ENCODE data around the gene CEP162. TPM values are rescaled to one million over a fixed set of nuclear protein-coding genes. Genes with fewer than 3 reads are reported as not detected.
A peak's percentile ranks its signal among the peaks of the same experiment; 100 is the strongest.
"Not testable (repeated sequence)": the region's sequence is repeated elsewhere in the genome, so short reads cannot be mapped to it uniquely, and the experiment has no call there.

The CEP162 gene
- total RNA-seq, 1 experiment from 2014 or later: 4.2 TPM

GRCh38 chr6:84244416-84245081 lies 17.1 kb upstream of the CEP162 start:
- not testable (repeated sequence) for DNase-seq, H3K27me3 ChIP-seq, H3K9me3 ChIP-seq, H3K36me3 ChIP-seq, H3K4me3 ChIP-seq

GRCh38 chr6:84243240-84243639 lies 15.8 kb upstream of the CEP162 start:
- no peaks in the 10 kb centered on the region for H3K27me3 ChIP-seq
- no peaks in the 10 kb centered on the region for H3K36me3 ChIP-seq
- DNase-seq: no peak
- H3K4me3 ChIP-seq: no peak overlapping the region
- H3K9me3 ChIP-seq: no peaks in the 10 kb centered on the region

DNA sequence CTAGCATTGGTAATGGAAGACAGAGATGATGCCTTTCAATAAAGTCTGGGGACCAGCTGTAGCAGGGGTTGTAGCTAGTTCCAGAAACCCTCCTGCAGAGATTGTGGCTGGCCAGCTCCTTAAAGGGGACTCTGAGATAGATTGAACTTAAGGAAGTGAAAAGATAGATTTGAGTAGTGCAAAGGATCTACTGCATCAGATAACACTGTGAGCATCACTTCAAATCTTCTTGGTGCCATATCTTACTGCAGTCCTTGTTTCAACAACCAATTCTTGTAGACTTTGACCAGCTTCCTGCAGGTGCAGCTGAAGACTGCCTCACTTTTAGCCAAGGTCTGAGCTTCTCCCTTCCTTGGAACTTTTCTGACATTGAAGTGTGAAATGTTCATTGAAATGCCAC lies 14.8 kb upstream of the CEP162 start:
- Histone ChIP-seq H3K9me3 (no peaks in the 10 kb centered on the region), H3K27me3 (no peaks in the 10 kb centered on the region), H3K4me3 (no peak overlapping the region), H3K36me3 (no peaks in the 10 kb centered on the region)
- no peak for DNase-seq

- H3K36me3 ChIP-seq: no peaks in the 10 kb centered on the region
Observed at GRCh38 chr6:84228198-84228543, 728 bp upstream of the CEP162 start.

DNA sequence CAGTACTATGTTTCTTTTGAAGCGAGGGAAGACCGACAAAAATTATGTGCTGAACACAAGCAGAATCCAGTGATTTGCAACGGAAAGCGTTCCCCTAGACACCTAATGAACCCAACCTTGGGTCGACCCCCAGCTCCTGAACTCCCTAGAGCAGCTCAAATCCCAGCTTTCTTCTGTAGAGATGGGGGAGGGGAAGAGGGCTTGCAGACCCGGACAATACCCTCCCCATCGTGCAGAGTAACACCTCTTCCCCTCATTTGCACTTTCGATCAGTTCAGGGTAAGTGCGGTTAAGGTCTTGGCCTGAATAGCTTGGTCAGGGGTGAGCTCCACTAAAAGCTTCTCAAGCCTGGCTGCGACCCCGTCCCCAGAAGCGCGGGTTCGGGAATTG lies 404 bp downstream of the CEP162 start:
- Histone ChIP-seq H3K4me3 (peak overlapping the region; percentile 95), H3K9me3 (no peaks in the 10 kb centered on the region), H3K36me3 (no peaks in the 10 kb centered on the region; the same call in 1 of the 2 replicates), H3K27me3 (peaks cover 4% of the 10 kb centered on the region)
- no peak for DNase-seq

More at GRCh38 chr6:84228198-84228543, 728 bp upstream of the CEP162 start:
- H3K4me3 ChIP-seq: peak overlapping the region; percentile 95
- no peaks in the 10 kb centered on the region for H3K9me3 ChIP-seq
- H3K27me3 ChIP-seq: peaks cover 4% of the 10 kb centered on the region
- no peak for DNase-seq

DNA sequence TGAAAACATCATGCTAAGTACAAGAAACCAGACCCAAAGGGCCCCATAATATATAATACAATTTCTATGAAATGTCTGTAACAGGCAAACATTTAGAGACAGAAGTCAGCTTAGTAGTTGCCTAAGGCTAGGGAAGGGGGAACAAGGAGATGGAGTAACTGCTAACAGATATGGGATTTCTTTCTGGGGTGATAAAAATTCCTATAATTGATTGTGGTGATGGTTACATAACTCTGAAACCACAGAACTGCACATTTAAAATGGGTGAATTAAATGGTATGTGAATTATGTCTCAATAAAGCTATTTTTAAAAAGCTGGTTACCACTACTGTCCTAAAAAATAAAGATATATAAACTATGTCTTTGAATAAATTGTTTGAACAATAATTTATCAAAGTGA lies 3.2 kb downstream of the CEP162 start:
- Histone ChIP-seq H3K4me3 (no peak overlapping the region), H3K9me3 (no peaks in the 10 kb centered on the region), H3K36me3 (no peaks in the 10 kb centered on the region; the same call in 1 of the 2 replicates), H3K27me3 (no peaks in the 10 kb centered on the region; the same call in 1 of the 2 replicates)
- DNase-seq: no peak

DNA sequence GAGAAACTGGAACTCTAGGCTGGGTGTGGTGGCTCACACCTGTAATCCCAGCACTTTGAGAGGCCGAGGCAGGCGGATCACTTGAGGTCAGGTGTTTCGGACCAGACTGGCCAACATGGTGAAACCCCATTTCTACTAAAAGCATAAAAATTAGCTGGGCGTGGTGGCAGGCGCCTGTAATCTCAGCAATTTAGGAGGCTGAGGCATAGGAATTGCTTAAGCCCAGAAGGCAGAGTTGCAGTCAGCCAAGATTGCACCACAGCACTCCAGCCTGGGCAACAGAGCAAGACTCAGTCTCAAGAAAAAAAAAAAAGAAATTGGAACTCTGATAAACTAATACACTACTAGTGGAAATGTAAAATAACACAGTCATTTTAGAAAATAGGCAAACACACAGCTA lies 3.8 kb downstream of the CEP162 start:
- H3K4me3 ChIP-seq, H3K9me3 ChIP-seq, DNase-seq: not testable (repeated sequence)

GRCh38 chr6:84222426-84222825 lies 5.0 kb downstream of the CEP162 start:
- no peak for DNase-seq
- H3K27me3 ChIP-seq: no peaks in the 10 kb centered on the region
- H3K36me3 ChIP-seq: no peaks in the 10 kb centered on the region; the same call in 1 of the 2 replicates
- H3K9me3 ChIP-seq: no peaks in the 10 kb centered on the region
- H3K4me3 ChIP-seq: no peak overlapping the region

More for the DNA sequence above, 3.8 kb downstream of the CEP162 start:
- not testable (repeated sequence) for H3K27me3 ChIP-seq, H3K36me3 ChIP-seq

GRCh38 chr6:84220809-84221409 lies 6.5 kb downstream of the CEP162 start:
- Histone ChIP-seq H3K9me3 (no peaks in the 10 kb centered on the region), H3K4me3 (no peak overlapping the region), H3K27me3 (no peaks in the 10 kb centered on the region), H3K36me3 (no peaks in the 10 kb centered on the region; the same call in 1 of the 2 replicates)
- no peak for DNase-seq

- no peak overlapping the region for H3K4me3 ChIP-seq
- no peak for DNase-seq
- no peaks in the 10 kb centered on the region for H3K9me3 ChIP-seq
- H3K27me3 ChIP-seq: no peaks in the 10 kb centered on the region
- H3K36me3 ChIP-seq: no peaks in the 10 kb centered on the region; the same call in 1 of the 2 replicates
Observed at GRCh38 chr6:84218091-84218490, 9.4 kb downstream of the CEP162 start.

DNA sequence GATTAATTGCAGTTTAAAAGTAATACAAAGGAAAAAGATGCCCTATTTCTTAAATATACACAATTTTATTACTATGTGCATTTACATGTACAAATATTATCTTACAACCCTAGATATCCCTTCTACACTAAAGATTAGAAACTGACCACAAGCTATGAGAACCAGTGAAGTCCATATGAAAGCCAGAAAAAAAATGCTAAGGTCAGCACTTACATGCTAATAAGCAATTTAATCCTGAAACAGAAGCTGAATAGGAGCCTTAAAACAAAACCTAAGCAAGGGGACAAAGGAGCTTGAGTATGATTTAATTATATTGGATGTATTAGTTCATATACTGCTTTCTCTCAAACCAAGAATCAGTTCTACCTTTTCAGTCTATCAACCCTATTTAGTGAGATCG lies 14.2 kb downstream of the CEP162 start:
- DNase-seq: no peak
- Histone ChIP-seq H3K27me3 (no peaks in the 10 kb centered on the region), H3K36me3 (no peaks in the 10 kb centered on the region; the same call in 1 of the 2 replicates)

GRCh38 chr6:84204011-84204410 lies 23.4 kb downstream of the CEP162 start:
- Histone ChIP-seq H3K4me3 (no peak overlapping the region), H3K9me3 (peaks cover 2% of the 10 kb centered on the region; the same call in 1 of the 2 replicates), H3K27me3 (no peaks in the 10 kb centered on the region), H3K36me3 (peaks cover 4% of the 10 kb centered on the region)
- no peak for DNase-seq

More for the DNA sequence above, 14.2 kb downstream of the CEP162 start:
- Histone ChIP-seq H3K4me3 (no peak overlapping the region), H3K9me3 (no peaks in the 10 kb centered on the region)

DNA sequence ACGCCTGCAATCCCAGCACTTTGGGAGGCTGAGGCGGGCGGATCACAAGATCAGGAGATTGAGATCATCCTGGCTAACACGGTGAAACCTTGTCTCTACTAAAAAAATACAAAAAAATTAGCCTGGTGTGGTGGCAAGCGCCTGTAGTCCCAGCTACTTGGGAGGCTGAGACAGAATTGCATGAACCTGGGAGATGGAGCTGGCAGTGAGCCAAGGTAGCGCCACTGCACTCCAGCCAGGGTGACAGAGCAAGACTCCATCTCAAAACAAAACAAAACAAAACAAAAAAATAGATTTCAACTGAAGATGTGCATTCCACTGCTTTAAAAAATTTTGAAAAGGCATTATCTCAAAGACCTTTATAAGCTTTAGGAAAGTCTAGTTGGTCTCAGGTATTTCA lies 27.5 kb downstream of the CEP162 start:
- not testable (repeated sequence) for DNase-seq, H3K27me3 ChIP-seq, H3K9me3 ChIP-seq, H3K4me3 ChIP-seq
- H3K36me3 ChIP-seq: peaks cover 13% of the 10 kb centered on the region

DNA sequence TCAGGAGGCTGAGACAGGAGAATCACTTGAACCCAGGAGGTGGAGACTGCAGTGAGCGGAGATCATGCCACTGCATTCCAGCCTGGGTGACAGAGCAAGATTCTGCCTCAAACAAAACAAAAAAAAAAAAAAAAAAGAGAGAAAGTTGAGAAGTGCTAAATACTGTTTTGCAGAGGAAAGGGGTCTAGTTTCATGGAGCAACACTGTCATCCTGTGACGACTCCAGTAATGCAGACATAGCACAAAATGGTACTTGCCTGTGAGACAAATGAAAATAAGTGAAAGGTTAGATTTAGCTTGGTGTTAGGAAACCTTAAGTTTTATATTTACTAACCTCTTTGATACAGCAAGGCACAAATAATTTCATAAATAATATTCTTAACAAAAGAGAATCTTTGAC lies 29.7 kb downstream of the CEP162 start:
- no peak overlapping the region for H3K4me3 ChIP-seq

GRCh38 chr6:84193114-84193708 lies 34.2 kb downstream of the CEP162 start:
- H3K9me3 ChIP-seq: no peaks in the 10 kb centered on the region
- peak; percentile 9 for DNase-seq
- peaks cover 27% of the 10 kb centered on the region for H3K36me3 ChIP-seq
- no peaks in the 10 kb centered on the region for H3K27me3 ChIP-seq
- H3K4me3 ChIP-seq: no peak overlapping the region

More for the DNA sequence above, 29.7 kb downstream of the CEP162 start:
- DNase-seq: no peak
- no peaks in the 10 kb centered on the region for H3K9me3 ChIP-seq
- peaks cover 11% of the 10 kb centered on the region for H3K36me3 ChIP-seq
- H3K27me3 ChIP-seq: no peaks in the 10 kb centered on the region

GRCh38 chr6:84191802-84192201 lies 35.6 kb downstream of the CEP162 start:
- no peaks in the 10 kb centered on the region for H3K9me3 ChIP-seq
- H3K4me3 ChIP-seq: no peak overlapping the region
- peaks cover 27% of the 10 kb centered on the region for H3K36me3 ChIP-seq
- no peak for DNase-seq
- H3K27me3 ChIP-seq: no peaks in the 10 kb centered on the region

DNA sequence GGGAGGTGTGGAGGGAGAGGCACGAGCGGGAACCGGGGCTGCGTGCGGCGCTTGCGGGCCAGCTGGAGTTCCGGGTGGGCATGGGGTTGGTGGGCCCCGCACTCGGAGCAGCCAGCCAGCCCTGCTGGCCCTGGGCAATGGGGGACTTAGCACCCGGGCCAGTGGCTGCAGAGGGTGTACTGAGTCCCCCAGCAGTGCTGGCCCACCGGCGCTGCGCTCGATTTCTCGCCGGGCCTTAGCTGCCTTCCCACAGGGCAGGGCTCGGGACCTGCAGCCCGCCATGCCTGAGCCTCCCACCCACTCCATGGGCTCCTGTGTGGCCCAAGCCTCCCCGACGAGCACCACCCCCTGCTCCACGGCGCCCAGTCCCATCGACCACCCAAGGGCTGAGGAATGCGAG lies 38.1 kb downstream of the CEP162 start:
- not testable (repeated sequence) for H3K27me3 ChIP-seq, DNase-seq, H3K9me3 ChIP-seq, H3K4me3 ChIP-seq
- peaks cover 15% of the 10 kb centered on the region for H3K36me3 ChIP-seq

DNA sequence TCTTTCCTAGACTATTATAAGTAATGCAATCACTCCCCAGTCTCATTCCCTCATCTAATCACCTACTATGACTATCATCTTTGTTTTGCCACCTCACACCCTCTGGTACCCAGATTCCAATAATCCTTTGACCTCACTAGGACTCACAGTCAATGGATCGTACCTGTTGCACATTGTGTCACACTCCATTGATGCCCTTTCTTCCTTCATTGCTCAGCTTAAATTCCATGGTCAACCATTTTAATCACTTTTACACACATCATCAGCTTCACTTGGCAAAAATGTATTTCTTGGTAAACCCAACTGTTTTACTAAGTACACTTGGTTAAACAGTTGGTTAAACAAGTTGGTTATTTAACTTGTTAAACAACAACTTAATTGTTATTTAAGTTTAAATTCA lies 44.0 kb downstream of the CEP162 start:
- Histone ChIP-seq H3K27me3 (no peaks in the 10 kb centered on the region), H3K36me3 (no peaks in the 10 kb centered on the region)
- no peak for DNase-seq

More for the DNA sequence above, 44.0 kb downstream of the CEP162 start:
- no peak overlapping the region for H3K4me3 ChIP-seq
- H3K9me3 ChIP-seq: no peaks in the 10 kb centered on the region; the same call in 1 of the 2 replicates
